MM.1S (cell line): Measurements from ENCODE around the gene MED15.

ENCODE experiments used
- DNase-seq: peaks from one replicate; pipeline ENCODE4 v3.0.0-alpha.2; 2015
- H2AFZ ChIP-seq: fragments of 300-600 bp; sonication (generic); 2 replicates; pipeline ENCODE4 v1.6.0; 2016; ENCODE audit warnings: antibody characterized with exemption, low read length
- H3F3A ChIP-seq: fragments of 300-600 bp; sonication (generic); 2 replicates; pipeline ENCODE4 v1.6.1; 2016; ENCODE audit warnings: mild to moderate bottlenecking, antibody characterized with exemption, low read length, moderate library complexity, mixed read lengths; ENCODE audit not compliant: insufficient read depth
- H3K27ac ChIP-seq: fragments of 300-600 bp; sonication (generic); 2 replicates; pipeline ENCODE4 v1.5.1; 2016; ENCODE audit warnings: mild to moderate bottlenecking, low read length
- H3K27me3 ChIP-seq: fragments of 300-600 bp; sonication (generic); replicated peaks from 2 replicates; pipeline ENCODE4 v1.6.0; 2016; ENCODE audit warnings: low read length; ENCODE audit not compliant: insufficient read depth
- H3K36me3 ChIP-seq: fragments of 300-600 bp; sonication (generic); replicated peaks from 2 replicates; pipeline ENCODE4 v1.6.1; 2016; ENCODE audit warnings: mild to moderate bottlenecking, low read length, mixed read lengths; ENCODE audit not compliant: insufficient read depth
- H3K4me1 ChIP-seq: fragments of 300-600 bp; sonication (generic); 2 replicates; pipeline ENCODE4 v1.6.1; 2016; ENCODE audit warnings: low read length, mixed read lengths
- H3K4me2 ChIP-seq: fragments of 300-600 bp; sonication (generic); 2 replicates; pipeline ENCODE4 v1.6.0; 2016; ENCODE audit warnings: low read depth, low read length
- H3K4me3 ChIP-seq: fragments of 300-600 bp; sonication (generic); 2 replicates; pipeline ENCODE4 v1.5.1; 2016; ENCODE audit warnings: low read length, mixed read lengths
- H3K79me2 ChIP-seq: fragments of 300-600 bp; sonication (generic); 2 replicates; pipeline ENCODE4 v1.6.1; 2016; ENCODE audit warnings: mixed run types, low read length, mixed read lengths
- H3K9ac ChIP-seq: fragments of 300-600 bp; sonication (generic); 2 replicates; pipeline ENCODE4 v1.6.1; 2016; ENCODE audit warnings: low read length, mixed read lengths
- H3K9me2 ChIP-seq: fragments of 300-600 bp; sonication (generic); replicated peaks from 2 replicates; pipeline ENCODE4 v1.6.1; 2016; ENCODE audit warnings: mild to moderate bottlenecking, low read length, mixed read lengths; ENCODE audit not compliant: insufficient read depth
- H3K9me3 ChIP-seq: fragments of 300-600 bp; sonication (generic); replicated peaks from 2 replicates; pipeline ENCODE4 v1.6.1; 2016; ENCODE audit warnings: mild to moderate bottlenecking, low read length, mixed read lengths; ENCODE audit not compliant: insufficient read depth
- H4K20me1 ChIP-seq: fragments of 300-600 bp; sonication (generic); 2 replicates; pipeline ENCODE4 v1.6.1; 2016; ENCODE audit warnings: mild to moderate bottlenecking, low read length, moderate library complexity, mixed read lengths; ENCODE audit not compliant: insufficient read depth
- CTCF ChIP-seq: fragments of 300-600 bp; sonication (generic); IDR thresholded peaks from 2 replicates; pipeline ENCODE4 v1.5.1; 2016; ENCODE audit warnings: antibody characterized with exemption, low read length, mixed read lengths
- EZH2 ChIP-seq: fragments of 300-600 bp; sonication (generic); optimal IDR thresholded peaks from 2 replicates; pipeline ENCODE3; 2017; ENCODE audit warnings: low read depth, mild to moderate bottlenecking, antibody characterized with exemption, low read length, mixed read lengths
- EZH2phosphoT487 ChIP-seq: fragments of 300-600 bp; sonication (generic); IDR thresholded peaks from 2 replicates; pipeline ENCODE4 v1.6.1; 2018; ENCODE audit warnings: antibody characterized with exemption, low read length

Gene MED15

DNA sequence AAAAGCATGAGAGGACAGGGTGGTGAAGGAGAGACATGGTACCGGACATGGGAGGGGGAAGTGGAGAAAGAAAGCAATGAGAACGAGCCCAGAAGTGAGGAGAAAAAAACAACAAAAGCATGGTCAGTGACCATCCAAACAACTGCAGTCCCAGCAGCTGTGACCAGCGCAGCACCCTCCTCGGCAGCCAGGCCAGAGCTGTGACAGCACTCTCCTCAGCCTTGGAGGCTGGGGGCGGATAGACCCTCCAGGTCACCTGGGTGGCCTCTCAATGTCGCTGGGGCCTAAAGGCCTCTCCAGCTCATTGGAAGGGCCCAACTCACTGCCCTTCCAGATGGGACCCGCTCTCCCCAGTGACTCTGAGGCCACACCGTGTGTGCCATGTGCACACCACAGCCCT is 103.3 kb downstream of the MED15 start:
- no peaks in the 10 kb centered on the region for H4K20me1 ChIP-seq
- no peak overlapping the region for H3K4me3 ChIP-seq
- H3K9me2 ChIP-seq, result no peaks in the 10 kb centered on the region
- no peaks in the 10 kb centered on the region for H3K79me2 ChIP-seq
- H3K4me2 ChIP-seq, result no peak overlapping the region
- H3K4me1 ChIP-seq, result peaks cover 9% of the 10 kb centered on the region
- H3K27ac ChIP-seq, result no peak overlapping the region
- DNase-seq, result no peak
- peaks cover 4% of the 10 kb centered on the region; the same call in 1 of the 2 replicates for H3F3A ChIP-seq
- no peaks in the 10 kb centered on the region for H3K9me3 ChIP-seq
- H2AFZ ChIP-seq, result no peak overlapping the region
- no peaks in the 10 kb centered on the region; the same call in 1 of the 2 replicates for H3K27me3 ChIP-seq
- no peaks in the 10 kb centered on the region for H3K36me3 ChIP-seq
- no peak overlapping the region for H3K9ac ChIP-seq
- TF ChIP-seq CTCF (no peak), EZH2phosphoT487 (no peak), EZH2 (no peak)

GRCh38 chr22:20611418-20611817 is 104.0 kb downstream of the MED15 start:
- H4K20me1 ChIP-seq, result no peaks in the 10 kb centered on the region
- H2AFZ ChIP-seq, result no peak overlapping the region
- no peaks in the 10 kb centered on the region; the same call in 1 of the 2 replicates for H3K27me3 ChIP-seq
- no peaks in the 10 kb centered on the region for H3K9me2 ChIP-seq
- H3K36me3 ChIP-seq, result no peaks in the 10 kb centered on the region
- H3K27ac ChIP-seq, result no peak overlapping the region
- H3F3A ChIP-seq, result peaks cover 4% of the 10 kb centered on the region; the same call in 1 of the 2 replicates
- no peak overlapping the region for H3K9ac ChIP-seq
- no peak overlapping the region for H3K4me2 ChIP-seq
- H3K9me3 ChIP-seq, result no peaks in the 10 kb centered on the region
- DNase-seq, result no peak
- H3K79me2 ChIP-seq, result no peaks in the 10 kb centered on the region
- no peak overlapping the region for H3K4me3 ChIP-seq
- 0 out of 2 replicates have a peak, but pooled peaks cover 2% of the 10 kb centered on the region for H3K4me1 ChIP-seq
- TF ChIP-seq EZH2phosphoT487, result no peak
- TF ChIP-seq CTCF, result no peak
- TF ChIP-seq EZH2, result no peak

GRCh38 chr22:20613301-20613700 is 105.9 kb downstream of the MED15 start:
- Histone ChIP-seq H3K4me3 (no peak overlapping the region), H3K9me2 (no peaks in the 10 kb centered on the region), H3K9me3 (no peaks in the 10 kb centered on the region), H3K4me2 (no peak overlapping the region), H3K9ac (no peak overlapping the region), H3K79me2 (no peaks in the 10 kb centered on the region), H3K27me3 (no peaks in the 10 kb centered on the region; the same call in 1 of the 2 replicates), H3K36me3 (no peaks in the 10 kb centered on the region), H4K20me1 (no peaks in the 10 kb centered on the region), H3K4me1 (no peaks in the 10 kb centered on the region), H3K27ac (no peak overlapping the region), H2AFZ (no peak overlapping the region), H3F3A (no peaks in the 10 kb centered on the region)
- no peak for TF ChIP-seq EZH2
- no peak for DNase-seq

- H3F3A ChIP-seq, result no peaks in the 10 kb centered on the region
- no peaks in the 10 kb centered on the region for H3K9me2 ChIP-seq
- no peaks in the 10 kb centered on the region for H3K9me3 ChIP-seq
- no peak overlapping the region for H3K4me3 ChIP-seq
- H3K9ac ChIP-seq, result no peak overlapping the region
- no peak for DNase-seq
- H4K20me1 ChIP-seq, result no peaks in the 10 kb centered on the region
- no peaks in the 10 kb centered on the region for H3K36me3 ChIP-seq
- no peak overlapping the region for H2AFZ ChIP-seq
- no peaks in the 10 kb centered on the region; the same call in 1 of the 2 replicates for H3K27me3 ChIP-seq
- H3K79me2 ChIP-seq, result no peaks in the 10 kb centered on the region
- no peak overlapping the region for H3K27ac ChIP-seq
- no peak overlapping the region for H3K4me2 ChIP-seq
- TF ChIP-seq EZH2 (no peak), CTCF (no peak)
- H3K4me1 ChIP-seq, result no peaks in the 10 kb centered on the region
Observed at GRCh38 chr22:20615021-20615420, 107.6 kb downstream of the MED15 start.
